ENCODE results near the gene ZBTB4.

The ZBTB4 gene

DNA sequence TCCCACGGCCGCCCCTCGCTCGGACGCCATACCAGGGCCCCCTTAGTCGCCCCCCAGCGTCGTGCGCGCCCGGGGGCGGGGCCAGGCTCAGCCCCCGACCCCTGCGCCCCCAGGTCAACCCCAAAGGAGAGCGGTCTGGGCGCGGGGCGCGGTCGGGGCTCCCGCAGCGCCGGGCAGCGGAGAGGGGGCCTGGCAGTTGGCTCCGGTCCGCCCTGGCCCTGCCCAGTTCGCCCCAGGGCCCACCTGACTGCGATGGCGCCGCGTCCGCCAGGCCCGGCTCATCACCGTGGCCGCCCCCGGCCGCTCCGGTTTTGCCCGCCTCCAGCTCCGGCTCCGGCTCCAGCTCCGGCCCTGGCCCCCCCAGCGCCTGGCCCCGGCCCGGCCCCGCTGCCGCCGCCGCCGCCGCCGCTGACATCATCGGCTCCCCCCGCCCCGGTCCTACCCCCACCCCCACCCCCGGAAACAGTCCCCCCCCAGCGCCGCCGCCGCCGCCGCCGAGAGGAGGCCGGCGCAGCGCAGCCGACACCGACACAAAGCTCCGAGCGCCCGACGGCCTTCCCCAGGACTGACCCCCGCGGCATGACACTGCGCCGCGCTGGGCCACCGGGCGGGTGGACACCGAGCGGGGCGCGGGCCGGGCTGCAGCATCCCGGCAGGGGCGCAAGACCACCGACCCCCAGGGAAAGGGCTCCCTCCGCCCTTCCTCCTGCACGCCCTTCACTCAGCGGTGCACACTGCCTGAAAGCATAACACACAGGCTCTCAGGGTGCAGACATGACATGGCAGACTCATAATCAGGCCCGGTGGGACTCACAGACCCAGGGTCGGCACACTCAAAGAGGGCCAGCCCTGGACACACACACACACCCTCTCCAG lies at the start of gene ZBTB4:
Gene ZBTB4, minus strand, starts transcription at position 419 of the 876 bp plus-strand sequence. CDS start 12,830 bp downstream, outside the sequence.
- peak; percentile 41 for DNase-seq (ENCODE audit: low spot score)

GRCh38 chr17:7528842-7529241 lies 49.4 kb upstream of the ZBTB4 start:
- DNase-seq (ENCODE audit: low spot score), result no peak

DNA sequence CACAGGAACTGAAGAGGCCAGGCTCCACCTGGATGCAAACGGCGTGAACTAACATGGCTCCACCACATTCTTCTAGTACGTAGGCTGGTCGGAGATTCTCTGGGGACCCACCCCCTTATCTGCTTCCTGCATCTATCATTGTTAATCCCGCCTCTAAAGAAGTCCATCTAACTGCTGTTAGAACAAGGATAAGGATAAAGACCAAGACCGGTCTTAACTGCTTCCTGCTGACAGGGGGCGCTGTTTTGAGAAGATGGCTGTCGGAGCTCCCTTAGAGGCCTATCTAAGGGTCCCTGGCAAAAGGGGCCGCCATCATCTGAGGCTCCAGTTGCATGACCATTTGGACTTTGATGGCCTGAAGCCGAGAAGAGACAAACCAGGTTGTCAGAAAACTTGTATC lies 43.6 kb upstream of the ZBTB4 start:
- DNase-seq (ENCODE audit: low spot score), result peak; percentile 57

DNA sequence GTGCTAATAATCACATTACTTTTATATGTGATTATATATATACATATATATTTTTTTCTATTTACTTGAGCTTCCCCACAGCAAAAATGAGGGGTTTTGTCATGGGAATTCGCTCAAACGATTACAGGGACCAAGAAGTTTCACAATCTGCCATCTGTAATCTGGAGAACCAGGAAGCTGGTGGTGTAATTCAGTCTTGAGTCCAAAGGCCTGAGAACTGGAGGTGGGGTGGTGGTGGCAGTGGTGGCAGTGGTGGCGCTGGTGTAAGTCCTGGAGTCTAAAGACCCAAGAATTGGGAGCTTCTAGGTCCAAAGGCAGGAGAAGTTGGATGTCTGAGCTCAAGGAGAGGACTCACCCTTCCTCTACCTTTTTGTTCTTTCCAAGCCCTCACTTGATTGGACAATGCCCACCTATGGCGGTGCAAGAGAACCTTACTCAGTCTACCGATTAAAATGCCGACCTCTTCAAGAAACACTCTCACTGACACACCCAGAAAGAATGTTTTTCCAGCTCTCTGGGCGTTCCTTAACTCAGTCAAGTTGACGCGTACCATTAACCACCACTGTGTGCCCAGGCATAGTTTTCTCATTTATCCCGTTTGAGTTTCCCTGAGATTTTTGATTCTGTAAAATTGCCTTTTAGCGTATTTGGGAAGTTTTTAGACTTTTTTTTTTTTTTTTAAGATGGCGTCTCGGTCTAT lies 36.6 kb upstream of the ZBTB4 start:
- DNase-seq (ENCODE audit: low spot score), result no peak

- DNase-seq (ENCODE audit: low spot score), result no peak
Observed at GRCh38 chr17:7513850-7514419, 34.5 kb upstream of the ZBTB4 start.

DNA sequence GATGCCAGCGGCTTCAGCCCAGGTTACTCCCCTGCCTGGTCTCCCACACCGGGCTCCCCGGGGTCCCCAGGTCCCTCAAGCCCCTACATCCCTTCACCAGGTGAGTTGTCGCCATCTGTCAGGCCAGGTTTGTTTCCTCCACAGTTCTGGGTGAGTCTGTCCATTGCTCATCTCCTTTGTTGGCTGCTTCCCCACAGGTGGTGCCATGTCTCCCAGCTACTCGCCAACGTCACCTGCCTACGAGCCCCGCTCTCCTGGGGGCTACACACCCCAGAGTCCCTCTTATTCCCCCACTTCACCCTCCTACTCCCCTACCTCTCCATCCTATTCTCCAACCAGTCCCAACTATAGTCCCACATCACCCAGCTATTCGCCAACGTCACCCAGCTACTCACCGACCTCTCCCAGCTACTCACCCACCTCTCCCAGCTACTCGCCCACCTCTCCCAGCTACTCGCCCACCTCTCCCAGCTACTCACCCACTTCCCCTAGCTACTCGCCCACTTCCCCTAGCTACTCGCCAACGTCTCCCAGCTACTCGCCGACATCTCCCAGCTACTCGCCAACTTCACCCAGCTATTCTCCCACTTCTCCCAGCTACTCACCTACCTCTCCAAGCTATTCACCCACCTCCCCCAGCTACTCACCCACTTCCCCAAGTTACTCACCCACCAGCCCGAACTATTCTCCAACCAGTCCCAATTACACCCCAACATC lies 33.6 kb upstream of the ZBTB4 start:
- no peak for DNase-seq (ENCODE audit: low spot score)

GRCh38 chr17:7512105-7512504 lies 32.7 kb upstream of the ZBTB4 start:
- no peak for DNase-seq (ENCODE audit: low spot score)

GRCh38 chr17:7511108-7511507 lies 31.7 kb upstream of the ZBTB4 start:
- DNase-seq (ENCODE audit: low spot score), result no peak

GRCh38 chr17:7509937-7510336 lies 30.5 kb upstream of the ZBTB4 start:
- no peak for DNase-seq (ENCODE audit: low spot score)

DNA sequence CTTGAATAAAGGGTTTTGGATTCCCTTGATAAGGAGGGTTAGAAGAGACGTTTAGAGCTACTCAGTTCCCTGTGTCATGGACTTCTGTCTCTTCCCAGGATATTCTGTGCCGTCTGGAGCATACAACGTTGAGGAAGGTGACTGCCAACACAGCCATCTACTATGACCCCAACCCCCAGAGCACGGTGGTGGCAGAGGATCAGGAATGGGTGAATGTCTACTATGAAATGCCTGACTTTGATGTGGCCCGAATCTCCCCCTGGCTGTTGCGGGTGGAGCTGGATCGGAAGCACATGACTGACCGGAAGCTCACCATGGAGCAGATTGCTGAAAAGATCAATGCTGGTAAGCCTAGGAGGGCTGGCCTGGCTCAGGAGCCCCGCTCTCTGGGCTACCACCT lies 29.4 kb upstream of the ZBTB4 start:
- no peak for DNase-seq (ENCODE audit: low spot score)

- DNase-seq (ENCODE audit: low spot score), result no peak
Observed at GRCh38 chr17:7508145-7508544, 28.7 kb upstream of the ZBTB4 start.

DNA sequence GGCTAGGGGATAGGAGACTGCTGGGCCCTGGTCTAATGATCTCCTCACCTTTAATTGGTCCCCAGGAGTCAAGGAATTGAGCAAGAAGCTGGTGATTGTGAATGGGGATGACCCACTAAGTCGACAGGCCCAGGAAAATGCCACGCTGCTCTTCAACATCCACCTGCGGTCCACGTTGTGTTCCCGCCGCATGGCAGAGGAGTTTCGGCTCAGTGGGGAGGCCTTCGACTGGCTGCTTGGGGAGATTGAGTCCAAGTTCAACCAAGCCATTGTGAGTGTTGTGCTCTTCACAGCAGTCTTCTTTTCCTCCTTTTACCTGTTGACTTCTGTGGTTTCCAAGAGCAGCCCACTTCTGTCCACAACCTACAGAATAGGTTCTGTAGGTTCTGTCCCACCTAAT lies 24.1 kb upstream of the ZBTB4 start:
- DNase-seq (ENCODE audit: low spot score), result no peak

DNA sequence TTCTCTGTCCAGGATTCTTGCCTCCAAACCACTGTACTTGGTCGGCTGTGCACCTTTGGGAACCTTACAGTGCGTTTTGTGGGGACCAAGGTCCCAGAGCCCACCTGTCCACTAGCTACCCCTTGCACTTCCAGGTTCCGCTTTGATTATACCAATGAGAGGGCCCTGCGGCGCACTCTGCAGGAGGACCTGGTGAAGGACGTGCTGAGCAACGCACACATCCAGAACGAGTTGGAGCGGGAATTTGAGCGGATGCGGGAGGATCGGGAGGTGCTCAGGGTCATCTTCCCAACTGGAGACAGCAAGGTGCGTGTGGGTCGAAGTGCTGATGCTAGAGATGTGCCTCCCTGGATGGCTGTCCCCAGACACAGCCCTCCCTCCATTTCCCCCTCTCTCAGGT lies 23.6 kb upstream of the ZBTB4 start:
- DNase-seq (ENCODE audit: low spot score), result peak; percentile 30

GRCh38 chr17:7502171-7502847 lies 22.9 kb upstream of the ZBTB4 start:
- no peak for DNase-seq (ENCODE audit: low spot score)

- DNase-seq (ENCODE audit: low spot score), result no peak
Observed at GRCh38 chr17:7501729-7502128, 22.3 kb upstream of the ZBTB4 start.

- no peak for DNase-seq (ENCODE audit: low spot score)
Observed at GRCh38 chr17:7499161-7499560, 19.7 kb upstream of the ZBTB4 start.

DNA sequence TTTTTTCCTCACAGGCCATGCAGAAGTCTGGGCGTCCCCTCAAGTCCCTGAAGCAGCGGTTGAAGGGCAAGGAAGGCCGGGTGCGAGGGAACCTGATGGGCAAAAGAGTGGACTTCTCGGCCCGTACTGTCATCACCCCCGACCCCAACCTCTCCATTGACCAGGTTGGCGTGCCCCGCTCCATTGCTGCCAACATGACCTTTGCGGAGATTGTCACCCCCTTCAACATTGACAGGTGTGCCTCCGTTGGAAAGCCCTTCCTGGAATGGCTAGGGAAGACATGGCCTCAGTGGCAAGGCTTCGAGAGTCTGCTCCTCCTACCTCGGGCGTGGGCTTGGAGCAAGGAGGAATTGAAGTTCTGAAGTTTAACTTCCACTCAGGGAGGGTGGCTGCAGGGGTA lies 18.2 kb upstream of the ZBTB4 start:
- no peak for DNase-seq (ENCODE audit: low spot score)

DNA sequence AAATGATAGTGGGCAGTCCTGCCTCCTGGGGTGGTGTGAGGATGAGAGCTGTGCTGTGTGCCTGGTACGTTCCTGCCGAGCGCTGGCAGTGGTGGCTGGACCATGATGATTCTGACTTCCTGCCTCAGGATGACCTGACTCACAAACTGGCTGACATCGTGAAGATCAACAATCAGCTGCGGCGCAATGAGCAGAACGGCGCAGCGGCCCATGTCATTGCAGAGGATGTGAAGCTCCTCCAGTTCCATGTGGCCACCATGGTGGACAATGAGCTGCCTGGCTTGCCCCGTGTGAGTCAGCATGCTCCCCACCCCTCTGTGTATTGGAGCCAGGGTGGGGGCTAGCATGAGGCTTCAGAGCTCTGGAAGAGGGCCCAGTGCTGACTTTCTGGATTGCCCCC lies 17.8 kb upstream of the ZBTB4 start:
- no peak for DNase-seq (ENCODE audit: low spot score)

- no peak for DNase-seq (ENCODE audit: low spot score)
Observed at GRCh38 chr17:7496470-7497183, 17.2 kb upstream of the ZBTB4 start.

DNA sequence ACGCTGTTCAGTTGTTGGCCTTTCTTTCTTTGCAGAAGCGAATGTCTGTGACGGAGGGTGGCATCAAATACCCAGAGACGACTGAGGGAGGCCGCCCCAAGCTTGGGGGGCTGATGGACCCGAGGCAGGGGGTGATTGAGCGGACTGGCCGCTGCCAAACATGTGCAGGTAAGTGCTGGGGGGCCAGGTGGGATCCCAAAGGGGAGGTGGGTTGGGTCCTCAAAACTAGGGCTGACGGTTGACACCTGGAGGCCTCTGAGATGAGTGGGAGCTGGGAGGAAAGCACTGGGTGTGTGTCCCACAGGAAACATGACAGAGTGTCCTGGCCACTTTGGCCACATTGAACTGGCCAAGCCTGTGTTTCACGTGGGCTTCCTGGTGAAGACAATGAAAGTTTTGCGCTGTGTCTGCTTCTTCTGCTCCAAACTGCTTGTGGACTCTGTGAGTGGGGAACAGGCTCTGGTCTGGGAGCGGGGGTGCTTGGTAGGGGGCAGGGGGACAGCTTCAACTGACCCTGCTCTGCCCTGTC lies 16.5 kb upstream of the ZBTB4 start:
- DNase-seq (ENCODE audit: low spot score), result no peak

DNA sequence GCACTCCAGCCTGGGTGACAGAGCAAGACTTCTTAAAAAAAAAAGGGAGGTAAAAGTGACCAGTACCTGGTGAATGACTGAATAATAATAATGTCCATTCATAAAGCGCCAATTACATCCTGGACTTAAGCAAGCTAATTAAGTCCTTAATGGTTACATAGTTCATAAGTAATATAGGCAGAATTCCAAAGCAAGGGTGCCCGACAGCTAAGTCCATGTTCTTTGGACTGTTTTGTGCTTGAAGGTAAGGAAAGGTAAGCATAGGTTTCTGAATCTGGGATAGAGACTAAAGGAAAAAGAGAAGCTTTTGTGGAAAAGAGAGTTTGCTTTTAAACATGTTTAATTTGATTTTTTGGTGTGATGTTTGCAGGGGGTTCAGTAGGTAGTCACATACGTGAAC lies 14.5 kb upstream of the ZBTB4 start:
- no peak for DNase-seq (ENCODE audit: low spot score)
